C4-2B (cell line): Measurements from ENCODE around the gene BRSK2.
"Not testable (repeated sequence)": the region's sequence is repeated elsewhere in the genome, so short reads cannot be mapped to it uniquely, and the experiment has no call there.

Experiments used
- H3K27ac ChIP-seq: fragments of 450-650 bp; 2 replicates; pipeline ENCODE4 v1.5.1; 2017
- CTCF ChIP-seq: fragments of 450-650 bp; conservative IDR thresholded peaks from 2 replicates; pipeline ENCODE4 v1.5.1; 2017; ENCODE audit warnings: mild to moderate bottlenecking
- ZFX ChIP-seq: fragments of 450-650 bp; IDR thresholded peaks from 2 replicates; pipeline ENCODE4 v1.6.1; 2017

The BRSK2 gene

DNA sequence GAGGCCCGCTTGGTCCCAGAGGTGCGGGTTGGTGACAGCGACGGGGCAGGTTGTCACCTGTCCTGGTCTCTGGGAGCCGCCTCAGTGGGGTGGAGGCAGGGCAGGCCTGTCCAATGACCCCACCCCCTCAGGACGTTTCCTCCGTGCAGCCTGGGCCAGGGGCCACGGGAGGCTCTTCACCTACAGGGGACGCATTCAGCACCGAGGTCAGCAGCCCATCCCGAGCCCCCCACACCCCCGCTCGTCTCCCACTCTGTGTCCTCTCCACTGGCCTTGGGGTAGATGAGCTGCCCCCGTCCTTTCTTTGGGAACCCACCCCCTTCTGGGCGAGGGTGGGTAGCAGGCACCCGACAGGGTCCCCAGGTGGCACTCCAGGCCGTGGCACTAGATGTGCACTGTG lies 35.7 kb downstream of the BRSK2 start:
- TF ChIP-seq CTCF (no peak), ZFX (no peak)
- no peak overlapping the region for H3K27ac ChIP-seq

- no peak overlapping the region for H3K27ac ChIP-seq
- no peak for TF ChIP-seq ZFX
- TF ChIP-seq CTCF = no peak
Measured at GRCh38 chr11:1428762-1429316, 39.1 kb downstream of the BRSK2 start.

- TF ChIP-seq CTCF (no peak), ZFX (no peak)
- no peak overlapping the region for H3K27ac ChIP-seq
Measured at GRCh38 chr11:1433568-1433967, 43.8 kb downstream of the BRSK2 start.

DNA sequence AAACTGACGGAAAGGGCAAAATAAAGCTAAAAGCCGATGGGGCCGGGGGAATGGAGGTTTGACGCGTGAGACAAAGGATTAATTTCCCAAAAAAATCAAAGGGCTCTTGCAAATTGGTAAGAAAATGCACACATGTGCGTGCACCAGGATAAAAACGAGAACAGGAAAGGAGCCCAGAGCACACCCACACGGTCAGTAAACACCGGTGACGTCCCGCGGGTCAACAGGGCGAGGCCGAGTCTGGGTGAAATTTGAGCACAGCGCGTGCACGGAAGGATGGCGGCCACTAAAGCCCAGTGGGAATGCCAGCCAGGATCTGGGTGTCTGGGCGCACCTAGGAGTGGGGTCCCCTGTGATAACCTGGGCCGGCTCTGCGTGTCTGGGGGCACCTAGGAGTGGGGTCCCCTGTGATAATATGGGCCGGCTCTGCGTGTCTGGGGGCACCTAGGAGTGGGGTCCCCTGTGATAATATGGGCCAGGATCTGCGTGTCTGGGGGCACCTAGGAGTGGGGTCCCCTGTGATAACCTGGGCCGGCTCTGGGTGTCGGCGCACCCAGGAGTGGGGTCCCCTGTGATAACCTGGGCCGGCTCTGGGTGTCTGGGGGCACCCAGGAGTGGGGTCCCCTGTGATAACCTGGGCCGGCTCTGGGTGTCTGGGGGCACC lies 44.4 kb downstream of the BRSK2 start:
- no peak overlapping the region for H3K27ac ChIP-seq
- TF ChIP-seq ZFX (no peak), CTCF (no peak)

GRCh38 chr11:1435479-1435819 lies 45.7 kb downstream of the BRSK2 start:
- H3K27ac ChIP-seq = not testable (repeated sequence)

DNA sequence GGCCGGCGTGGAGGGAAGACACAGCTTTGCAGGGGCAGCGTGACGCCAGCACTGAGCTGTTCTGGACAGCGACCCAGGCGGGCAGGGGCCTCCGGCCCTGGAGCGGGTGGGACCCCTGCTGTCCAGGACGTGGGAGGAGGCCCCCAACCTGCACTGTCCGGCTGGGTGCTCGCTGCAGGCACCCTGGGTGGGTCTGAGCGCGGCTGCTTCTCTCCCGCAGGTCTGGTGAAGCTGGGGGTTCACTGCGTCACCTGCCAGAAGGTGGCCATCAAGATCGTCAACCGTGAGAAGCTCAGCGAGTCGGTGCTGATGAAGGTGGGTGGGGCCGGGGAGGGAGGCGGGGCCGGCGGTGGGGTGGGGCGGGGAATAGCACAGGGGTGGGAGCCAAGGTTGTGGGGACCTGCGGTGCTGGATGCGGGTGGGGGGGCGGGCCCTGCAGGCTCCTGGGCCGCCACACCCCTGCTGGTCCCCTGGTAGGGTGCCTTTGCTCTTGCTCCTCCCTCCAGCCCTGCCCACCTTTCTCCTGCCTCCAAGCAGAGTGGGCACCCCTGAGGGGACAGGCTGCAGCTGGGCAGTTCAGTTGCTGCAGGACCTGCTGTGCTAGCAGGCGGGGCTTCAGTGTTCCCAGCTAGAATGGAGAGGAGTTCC lies 46.2 kb downstream of the BRSK2 start:
- no peak overlapping the region for H3K27ac ChIP-seq
- no peak for TF ChIP-seq CTCF
- no peak for TF ChIP-seq ZFX

DNA sequence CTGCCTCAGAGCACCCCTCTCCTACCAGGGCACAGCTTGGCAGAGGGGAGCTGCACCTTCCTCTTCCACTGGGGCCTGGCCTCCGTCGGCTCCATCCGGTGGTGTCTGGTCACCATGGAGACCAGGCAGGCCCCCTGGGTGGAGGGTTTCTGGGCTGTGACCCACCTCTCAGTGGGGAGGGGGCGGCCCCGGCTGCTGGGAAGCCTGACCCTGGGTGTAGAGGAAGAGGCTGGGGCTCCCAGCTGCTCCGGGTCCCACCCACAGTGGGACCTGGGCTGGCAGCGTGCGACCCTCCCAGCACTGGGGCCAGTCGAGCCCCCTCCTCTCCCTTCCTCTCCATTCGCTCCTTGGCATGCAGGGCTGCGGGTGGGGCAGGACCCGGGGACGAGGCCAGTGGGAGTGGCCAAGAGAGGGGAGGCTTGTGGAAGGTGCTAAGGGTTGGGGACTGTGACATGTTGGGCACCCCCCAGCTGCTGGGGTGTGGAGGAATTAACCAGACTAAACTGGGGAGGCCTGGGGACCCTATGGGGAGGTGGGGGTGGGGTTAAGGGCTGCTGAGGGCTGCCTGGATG lies 46.8 kb downstream of the BRSK2 start:
- TF ChIP-seq ZFX = no peak
- no peak for TF ChIP-seq CTCF
- H3K27ac ChIP-seq = no peak overlapping the region

DNA sequence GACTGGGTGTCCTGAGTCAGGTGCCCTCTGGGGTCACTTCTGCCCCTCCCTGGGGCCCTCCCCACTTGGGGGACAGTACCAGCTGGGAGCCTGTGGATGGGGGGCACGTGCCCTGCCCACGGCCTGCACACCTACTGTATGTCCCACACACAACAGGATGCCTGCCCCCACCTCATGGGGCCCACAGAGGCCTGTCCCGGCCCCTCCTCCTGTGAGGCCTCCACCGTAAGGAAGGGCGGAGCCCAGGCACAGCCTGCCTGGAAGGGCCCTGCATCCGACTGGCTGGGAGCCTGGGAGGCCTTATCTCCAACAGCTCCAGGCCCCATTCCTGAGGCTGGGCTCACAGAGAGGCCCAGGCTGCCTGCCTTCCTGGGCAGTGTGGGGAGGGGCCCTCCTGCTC lies 47.8 kb downstream of the BRSK2 start:
- TF ChIP-seq CTCF (no peak), ZFX (no peak)

More for the DNA sequence above, 47.8 kb downstream of the BRSK2 start:
- H3K27ac ChIP-seq = no peak overlapping the region
